OCI-LY3 (cell line): ENCODE measurements around the gene SEMA4A.

Source experiments
- H2AFZ ChIP-seq: fragments of 200-600, 300-600 bp; shearing (Covaris generic); 2 replicates; pipeline ENCODE4 v1.6.0; 2014; ENCODE audit warnings: antibody characterized with exemption, low read depth, low read length
- H3K27ac ChIP-seq: fragments of 200-600, 300-600 bp; sonication (generic); 2 replicates; pipeline ENCODE4 v1.5.1; 2014; ENCODE audit warnings: mild to moderate bottlenecking, low read length, moderate library complexity, mixed read lengths
- H3K27me3 ChIP-seq: fragments of 200-600, 300-600 bp; sonication (generic); 2 replicates; pipeline ENCODE4 v1.6.1; 2014; ENCODE audit warnings: low read depth, low read length, mixed read lengths
- H3K36me3 ChIP-seq: fragments of 200-600, 300-600 bp; sonication (generic); replicated peaks from 2 replicates; pipeline ENCODE3; 2014; ENCODE audit warnings: low read depth, low read length, mixed read lengths
- H3K4me1 ChIP-seq: fragments of 300-600, 200-600 bp; sonication (generic); 2 replicates; pipeline ENCODE4 v1.6.1; 2014; ENCODE audit warnings: low read length, mixed read lengths
- H3K4me2 ChIP-seq: fragments of 200-600, 300-600 bp; sonication (generic); 2 replicates; pipeline ENCODE4 v1.6.1; 2014; ENCODE audit warnings: low read length, mixed read lengths
- H3K4me3 ChIP-seq: fragments of 300-600, 200-600 bp; sonication (generic); 2 replicates; pipeline ENCODE4 v1.5.1; 2014; ENCODE audit warnings: antibody characterized with exemption, mild to moderate bottlenecking, low read length, moderate library complexity
- H3K79me2 ChIP-seq: fragments of 300-600, 200-600 bp; shearing (Covaris generic); 2 replicates; pipeline ENCODE4 v1.6.1; 2014; ENCODE audit warnings: mild to moderate bottlenecking, low read length, mixed read lengths
- H3K9ac ChIP-seq: fragments of 300-600, 200-600 bp; shearing (Covaris generic); 2 replicates; pipeline ENCODE4 v1.6.0; 2014; ENCODE audit warnings: mild to moderate bottlenecking, low read length, moderate library complexity
- H3K9me3 ChIP-seq: fragments of 200-600, 300-600 bp; shearing (Covaris generic); 2 replicates; pipeline ENCODE4 v1.6.1; 2014; ENCODE audit warnings: low read length, mixed read lengths; ENCODE audit not compliant: insufficient read depth
- H4K20me1 ChIP-seq: fragments of 200-600, 300-600 bp; sonication (generic); 2 replicates; pipeline ENCODE4 v1.6.1; 2016; ENCODE audit warnings: low read length, mixed read lengths; ENCODE audit not compliant: insufficient read depth
- EZH2phosphoT487 ChIP-seq: fragments of 200-600 bp; shearing (Covaris generic); IDR thresholded peaks from 2 replicates; pipeline ENCODE4 v1.6.1; 2018; ENCODE audit warnings: antibody characterized with exemption, mixed run types, low read depth
- TF ChIP-seq, protein P1 (sequence below): fragments of 200-600, 300-600 bp; sonication (generic); IDR thresholded peaks from 2 replicates; pipeline ENCODE4 v1.5.1; 2014; ENCODE audit warnings: antibody characterized with exemption, low read length, low read depth

Gene SEMA4A

GRCh38 chr1:156134716-156135435, 18.5 kb upstream of the SEMA4A start:
- no peak overlapping the region for H3K4me2 ChIP-seq
- H3K9me3 ChIP-seq = no peaks in the 10 kb centered on the region
- H3K27ac ChIP-seq = no peak overlapping the region
- H2AFZ ChIP-seq = no peak overlapping the region
- no peak overlapping the region for H3K4me3 ChIP-seq
- peaks cover 2% of the 10 kb centered on the region; the same call in 1 of the 2 replicates for H3K4me1 ChIP-seq
- no peak overlapping the region for H3K9ac ChIP-seq
- TF ChIP-seq, protein P1, sequence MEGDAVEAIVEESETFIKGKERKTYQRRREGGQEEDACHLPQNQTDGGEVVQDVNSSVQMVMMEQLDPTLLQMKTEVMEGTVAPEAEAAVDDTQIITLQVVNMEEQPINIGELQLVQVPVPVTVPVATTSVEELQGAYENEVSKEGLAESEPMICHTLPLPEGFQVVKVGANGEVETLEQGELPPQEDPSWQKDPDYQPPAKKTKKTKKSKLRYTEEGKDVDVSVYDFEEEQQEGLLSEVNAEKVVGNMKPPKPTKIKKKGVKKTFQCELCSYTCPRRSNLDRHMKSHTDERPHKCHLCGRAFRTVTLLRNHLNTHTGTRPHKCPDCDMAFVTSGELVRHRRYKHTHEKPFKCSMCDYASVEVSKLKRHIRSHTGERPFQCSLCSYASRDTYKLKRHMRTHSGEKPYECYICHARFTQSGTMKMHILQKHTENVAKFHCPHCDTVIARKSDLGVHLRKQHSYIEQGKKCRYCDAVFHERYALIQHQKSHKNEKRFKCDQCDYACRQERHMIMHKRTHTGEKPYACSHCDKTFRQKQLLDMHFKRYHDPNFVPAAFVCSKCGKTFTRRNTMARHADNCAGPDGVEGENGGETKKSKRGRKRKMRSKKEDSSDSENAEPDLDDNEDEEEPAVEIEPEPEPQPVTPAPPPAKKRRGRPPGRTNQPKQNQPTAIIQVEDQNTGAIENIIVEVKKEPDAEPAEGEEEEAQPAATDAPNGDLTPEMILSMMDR = no peak
- TF ChIP-seq EZH2phosphoT487 = no peak
- H3K27me3 ChIP-seq = peaks cover 28% of the 10 kb centered on the region
- H4K20me1 ChIP-seq = no peaks in the 10 kb centered on the region
- no peaks in the 10 kb centered on the region for H3K36me3 ChIP-seq
- no peaks in the 10 kb centered on the region for H3K79me2 ChIP-seq

- H3K27me3 ChIP-seq = peaks cover 30% of the 10 kb centered on the region
- no peaks in the 10 kb centered on the region for H3K36me3 ChIP-seq
- no peak overlapping the region for H3K9ac ChIP-seq
- no peak overlapping the region for H3K4me2 ChIP-seq
- H3K79me2 ChIP-seq = no peaks in the 10 kb centered on the region
- TF ChIP-seq EZH2phosphoT487 = no peak
- TF ChIP-seq, protein P1 = no peak
- no peaks in the 10 kb centered on the region for H4K20me1 ChIP-seq
- no peak overlapping the region for H3K27ac ChIP-seq
- H2AFZ ChIP-seq = no peak overlapping the region
- no peaks in the 10 kb centered on the region for H3K4me1 ChIP-seq
- no peak overlapping the region for H3K4me3 ChIP-seq
- H3K9me3 ChIP-seq = no peaks in the 10 kb centered on the region
Observed at GRCh38 chr1:156135930-156136871, 17.2 kb upstream of the SEMA4A start.

DNA sequence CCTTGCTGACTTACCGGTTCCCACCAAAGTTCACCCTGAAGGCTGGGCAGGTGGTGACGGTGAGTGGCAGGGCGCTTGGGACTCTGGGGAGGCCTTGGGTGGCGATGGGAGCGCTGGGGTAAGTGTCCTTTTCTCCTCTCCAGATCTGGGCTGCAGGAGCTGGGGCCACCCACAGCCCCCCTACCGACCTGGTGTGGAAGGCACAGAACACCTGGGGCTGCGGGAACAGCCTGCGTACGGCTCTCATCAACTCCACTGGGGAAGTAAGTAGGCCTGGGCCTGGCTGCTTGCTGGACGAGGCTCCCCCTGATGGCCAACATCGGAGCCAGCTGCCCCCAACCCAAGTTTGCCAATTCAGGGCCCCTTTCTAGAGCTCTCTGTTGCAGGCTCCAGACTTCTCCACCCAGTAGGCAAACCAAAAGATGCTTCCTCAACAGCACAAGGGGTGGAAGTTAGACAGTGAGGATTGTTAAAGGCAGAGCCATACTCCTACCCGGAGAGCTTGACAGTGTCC, 16.4 kb upstream of the SEMA4A start:
- no peak for TF ChIP-seq EZH2phosphoT487
- TF ChIP-seq, protein P1 = peak; percentile 27; the same call in 1 of the 2 replicates
- no peaks in the 10 kb centered on the region for H4K20me1 ChIP-seq
- no peaks in the 10 kb centered on the region for H3K4me1 ChIP-seq
- H3K79me2 ChIP-seq = no peaks in the 10 kb centered on the region
- no peak overlapping the region for H3K4me2 ChIP-seq
- no peak overlapping the region for H3K9ac ChIP-seq
- H3K36me3 ChIP-seq = no peaks in the 10 kb centered on the region
- no peaks in the 10 kb centered on the region for H3K9me3 ChIP-seq
- H3K27me3 ChIP-seq = peaks cover 30% of the 10 kb centered on the region
- no peak overlapping the region for H2AFZ ChIP-seq
- no peak overlapping the region for H3K27ac ChIP-seq
- no peak overlapping the region for H3K4me3 ChIP-seq

- H4K20me1 ChIP-seq = no peaks in the 10 kb centered on the region
- H3K27ac ChIP-seq = no peak overlapping the region
- no peak overlapping the region for H3K4me3 ChIP-seq
- TF ChIP-seq EZH2phosphoT487 = no peak
- TF ChIP-seq, protein P1 = no peak
- no peak overlapping the region for H3K4me2 ChIP-seq
- no peaks in the 10 kb centered on the region for H3K9me3 ChIP-seq
- H3K27me3 ChIP-seq = peaks cover 30% of the 10 kb centered on the region
- no peak overlapping the region for H3K9ac ChIP-seq
- H3K36me3 ChIP-seq = no peaks in the 10 kb centered on the region
- H2AFZ ChIP-seq = no peak overlapping the region
- H3K4me1 ChIP-seq = no peaks in the 10 kb centered on the region
- no peaks in the 10 kb centered on the region for H3K79me2 ChIP-seq
Observed at GRCh38 chr1:156138458-156138867, 14.9 kb upstream of the SEMA4A start.
